HG03066 (cell line): ENCODE data around the gene CFAP54.
"Not testable (repeated sequence)": the region's sequence is repeated elsewhere in the genome, so short reads cannot be mapped to it uniquely, and the experiment has no call there.

ENCODE experiments used
- ATAC-seq: cut with Tn5 transposase; IDR thresholded peaks from one replicate; pipeline ENCODE4 v1.9.1; 2021; ENCODE audit warnings: low read depth; ENCODE audit not compliant: unreplicated experiment

Gene CFAP54

DNA sequence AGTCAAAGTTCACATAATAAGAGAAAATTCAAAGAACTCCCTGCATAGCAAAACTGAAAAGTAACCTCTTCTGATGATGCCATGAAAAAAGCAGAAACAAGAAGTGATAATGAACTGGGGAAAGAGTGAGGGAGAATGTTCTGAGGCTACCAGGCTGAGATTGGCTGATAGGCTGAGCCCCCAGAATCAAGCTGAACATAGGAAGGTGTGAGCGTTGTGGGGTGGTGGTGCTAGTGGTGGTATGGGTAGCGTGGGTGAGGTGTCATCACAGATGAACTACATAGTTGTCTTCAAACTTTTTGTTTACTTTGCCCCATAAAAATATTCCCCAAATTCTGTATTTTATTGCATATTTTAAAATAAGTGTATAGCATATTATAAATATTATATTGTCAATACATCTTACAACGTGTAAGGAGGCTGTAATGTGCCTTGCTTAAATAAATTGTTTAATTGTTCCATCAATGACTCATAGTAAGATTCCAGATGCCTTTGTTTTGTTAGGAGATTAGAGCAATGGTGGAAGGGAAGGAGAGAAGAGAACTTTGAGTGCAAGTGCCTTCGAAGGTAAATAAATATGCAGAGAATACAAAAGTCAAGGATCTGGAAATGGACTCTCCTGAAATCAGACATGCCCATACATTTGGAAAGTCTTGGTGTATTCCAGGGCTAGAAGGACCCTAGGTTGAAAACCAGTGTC, 15.8 kb upstream of the CFAP54 start:
- ATAC-seq: no peak

- ATAC-seq: no peak
These were observed 15.2 kb upstream of the CFAP54 start for GRCh38 chr12:96474206-96474605.

- no peak for ATAC-seq
These were observed 11.4 kb upstream of the CFAP54 start for GRCh38 chr12:96478011-96478410.

DNA sequence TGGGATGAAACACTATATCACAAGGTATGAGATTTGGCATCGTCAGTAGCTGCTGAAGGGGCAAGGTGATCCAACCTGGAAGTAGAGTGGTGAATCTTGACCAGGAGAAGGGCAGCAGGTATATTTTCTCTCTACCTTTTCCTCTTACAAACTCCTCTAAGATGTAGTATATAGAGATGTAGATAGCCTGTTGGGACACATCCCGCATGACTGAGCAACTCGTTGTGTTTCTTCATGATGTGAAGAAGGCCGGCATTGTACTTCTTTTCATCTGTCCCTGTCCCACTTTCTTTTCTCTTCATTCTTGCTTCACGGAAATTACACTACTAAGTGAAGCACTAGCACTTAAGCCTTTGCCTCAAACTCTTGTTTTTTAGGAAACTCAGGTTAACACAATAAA, 7.3 kb upstream of the CFAP54 start:
- ATAC-seq: no peak

DNA sequence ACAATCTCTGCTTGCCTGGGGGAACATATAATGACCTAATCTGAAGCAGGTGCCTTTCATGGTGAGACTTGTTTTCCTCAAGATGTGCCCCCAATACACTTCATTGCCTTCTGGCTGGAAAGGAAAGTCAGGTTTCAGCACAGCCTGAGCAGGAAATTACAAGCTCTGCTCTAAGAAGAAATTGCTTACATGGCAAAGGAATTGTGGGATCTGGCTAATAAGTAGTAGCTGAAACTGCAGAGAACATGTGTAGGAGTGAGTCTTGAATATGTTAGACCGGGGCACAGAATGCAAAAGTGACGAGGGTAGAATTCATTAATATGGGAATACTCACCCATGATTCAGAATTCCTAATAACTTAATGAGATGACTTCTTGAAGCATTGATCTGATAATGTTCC, 6.3 kb upstream of the CFAP54 start:
- ATAC-seq: no peak

- no peak for ATAC-seq
These were observed 2.4 kb upstream of the CFAP54 start for GRCh38 chr12:96486751-96487613.

- ATAC-seq: no peak
These were observed 1.7 kb upstream of the CFAP54 start for GRCh38 chr12:96487634-96488033.

GRCh38 chr12:96493106-96493505, 3.7 kb downstream of the CFAP54 start:
- no peak for ATAC-seq

- ATAC-seq: not testable (repeated sequence)
These were observed 4.8 kb downstream of the CFAP54 start for GRCh38 chr12:96494154-96494553.

DNA sequence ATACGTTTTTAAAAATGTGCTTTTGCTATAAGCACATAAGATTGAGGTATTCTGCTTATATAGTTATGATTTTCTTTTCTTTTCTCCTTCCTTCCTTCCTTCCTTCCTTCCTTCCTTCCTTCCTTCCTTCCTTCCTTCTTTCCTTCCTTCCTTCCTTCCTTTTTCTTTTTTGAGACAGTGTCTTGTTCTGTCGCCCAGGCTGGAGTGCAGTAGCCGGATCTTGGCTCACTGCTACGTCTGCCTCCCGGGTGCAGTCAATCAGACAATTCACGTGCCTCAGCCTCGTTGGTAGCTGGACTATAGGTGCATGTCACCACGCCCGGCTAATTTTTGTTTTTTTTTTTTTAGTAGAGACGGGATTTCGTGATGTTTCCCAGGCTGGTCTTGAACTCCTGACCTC, 5.8 kb downstream of the CFAP54 start:
- no peak for ATAC-seq

DNA sequence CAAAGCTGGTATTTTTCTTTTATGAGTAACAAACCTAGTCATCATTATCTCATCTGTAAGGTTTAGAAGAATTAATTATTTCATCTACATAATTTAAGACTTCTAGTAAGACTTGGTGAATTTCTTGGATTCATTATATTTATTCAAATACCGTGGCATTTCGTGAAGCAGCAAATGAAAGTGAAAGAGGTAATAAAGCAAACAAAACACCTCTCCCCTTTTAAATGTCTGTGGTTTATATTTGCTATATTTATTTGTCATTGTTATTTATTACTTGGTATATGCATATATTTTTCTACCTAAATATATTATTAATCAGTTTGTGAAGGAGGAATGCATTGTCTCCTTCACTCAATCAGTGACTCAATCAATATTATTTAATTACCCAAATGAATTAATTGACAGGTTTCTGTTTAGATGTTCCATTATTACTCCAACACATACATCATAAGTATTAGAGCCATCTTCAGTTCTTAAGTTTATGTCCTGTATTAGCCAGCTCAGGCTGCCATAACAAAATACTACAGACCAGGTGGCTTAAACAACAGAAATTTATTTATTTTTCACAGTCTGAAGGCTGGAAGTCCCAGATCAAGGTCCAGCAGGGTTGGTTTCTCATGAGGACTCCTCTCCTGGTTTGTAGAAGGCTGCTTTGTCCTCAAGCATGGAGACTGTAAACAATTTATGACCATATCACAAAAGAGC, 6.6 kb downstream of the CFAP54 start:
- ATAC-seq: no peak

GRCh38 chr12:96496944-96497343, 7.6 kb downstream of the CFAP54 start:
- ATAC-seq: no peak

DNA sequence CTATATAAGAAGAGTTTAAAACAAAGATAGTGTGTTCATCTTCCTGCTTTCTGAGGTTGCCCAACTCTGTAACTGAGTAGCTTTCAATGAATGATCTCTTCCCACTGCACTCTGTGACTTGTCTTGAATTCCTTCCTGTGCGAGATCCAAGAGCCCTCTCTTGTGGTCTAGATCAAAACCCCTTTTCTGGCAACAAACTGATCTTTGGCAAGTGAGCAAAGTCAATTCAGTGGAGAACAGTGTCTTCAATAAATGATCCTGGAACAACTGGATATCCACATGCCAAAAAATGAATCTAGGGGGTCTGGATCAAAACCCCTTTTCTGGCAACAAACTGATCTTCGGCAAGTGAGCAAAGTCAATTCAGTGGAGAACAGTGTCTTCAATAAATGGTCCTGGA, 8.5 kb downstream of the CFAP54 start:
- no peak for ATAC-seq

- ATAC-seq: no peak
These were observed 11.3 kb downstream of the CFAP54 start for GRCh38 chr12:96500693-96501092.

DNA sequence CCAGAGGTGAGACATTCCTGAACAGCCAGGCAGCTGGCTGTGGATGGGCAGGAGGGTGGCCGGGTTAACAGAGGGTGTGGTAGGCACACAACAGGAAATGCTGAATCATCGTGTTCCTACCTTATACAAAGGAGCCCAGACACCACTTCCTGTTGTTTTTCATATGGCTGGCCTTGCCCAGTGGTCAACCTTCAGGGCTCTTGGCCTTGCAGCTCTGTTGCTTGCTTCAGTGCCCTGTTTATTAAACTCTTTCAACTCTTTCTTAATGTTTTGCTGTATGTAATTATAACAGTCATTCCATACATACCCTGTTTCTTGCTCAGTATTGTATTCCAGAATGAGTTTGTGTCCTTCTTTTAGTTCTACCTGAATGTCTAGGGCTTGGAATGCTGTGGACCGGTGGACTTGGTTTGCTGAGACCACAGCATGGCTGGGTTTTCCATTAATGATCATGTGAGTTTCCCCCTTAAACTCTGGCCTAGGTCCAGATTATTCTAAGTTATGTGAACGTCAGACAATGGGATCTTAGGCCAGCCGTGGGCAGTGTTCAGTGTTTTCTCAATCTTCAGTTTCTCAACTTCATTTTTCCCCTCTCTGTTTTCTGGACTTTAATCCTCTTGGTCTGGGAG, 11.9 kb downstream of the CFAP54 start:
- peak; percentile 67 for ATAC-seq

DNA sequence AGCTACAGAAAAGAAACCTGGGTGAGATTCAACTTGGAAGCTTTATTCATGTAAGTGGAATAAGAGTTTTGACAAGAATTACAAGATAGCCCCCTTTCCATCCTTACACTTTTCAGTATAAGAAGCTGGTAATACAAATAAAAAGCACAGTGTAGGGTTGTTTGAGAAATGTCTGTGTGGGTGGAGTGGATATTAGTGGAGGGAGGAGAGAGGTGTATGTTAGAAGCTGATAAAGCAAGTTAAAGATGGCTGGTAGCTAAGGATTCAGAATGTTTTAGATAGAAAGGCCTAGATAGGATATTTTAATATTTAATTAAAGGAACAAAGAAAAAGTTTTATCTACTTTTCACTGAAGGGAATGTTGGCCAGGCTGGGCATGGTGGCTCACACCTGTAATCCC, 12.5 kb downstream of the CFAP54 start:
- peak; percentile 19 for ATAC-seq

DNA sequence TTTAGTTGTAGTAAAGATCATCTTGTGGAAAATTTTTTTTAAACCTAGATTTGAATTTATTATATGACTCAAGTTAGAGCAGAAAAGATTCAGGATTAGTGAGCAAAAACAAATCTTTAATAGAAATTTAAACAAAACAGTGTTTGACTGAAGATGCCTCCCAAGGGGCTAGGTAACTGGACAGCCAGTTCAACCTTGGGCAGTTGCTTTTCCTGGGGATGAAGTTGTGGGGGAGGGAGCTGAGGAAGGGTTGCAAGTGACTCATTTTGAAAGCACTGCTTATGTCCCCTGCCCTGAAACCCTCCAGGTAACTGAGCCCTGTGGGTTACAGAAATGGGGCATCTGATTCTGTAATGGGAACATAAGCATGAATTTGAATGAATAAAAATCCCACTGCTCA, 13.1 kb downstream of the CFAP54 start:
- peak; percentile 64 for ATAC-seq

DNA sequence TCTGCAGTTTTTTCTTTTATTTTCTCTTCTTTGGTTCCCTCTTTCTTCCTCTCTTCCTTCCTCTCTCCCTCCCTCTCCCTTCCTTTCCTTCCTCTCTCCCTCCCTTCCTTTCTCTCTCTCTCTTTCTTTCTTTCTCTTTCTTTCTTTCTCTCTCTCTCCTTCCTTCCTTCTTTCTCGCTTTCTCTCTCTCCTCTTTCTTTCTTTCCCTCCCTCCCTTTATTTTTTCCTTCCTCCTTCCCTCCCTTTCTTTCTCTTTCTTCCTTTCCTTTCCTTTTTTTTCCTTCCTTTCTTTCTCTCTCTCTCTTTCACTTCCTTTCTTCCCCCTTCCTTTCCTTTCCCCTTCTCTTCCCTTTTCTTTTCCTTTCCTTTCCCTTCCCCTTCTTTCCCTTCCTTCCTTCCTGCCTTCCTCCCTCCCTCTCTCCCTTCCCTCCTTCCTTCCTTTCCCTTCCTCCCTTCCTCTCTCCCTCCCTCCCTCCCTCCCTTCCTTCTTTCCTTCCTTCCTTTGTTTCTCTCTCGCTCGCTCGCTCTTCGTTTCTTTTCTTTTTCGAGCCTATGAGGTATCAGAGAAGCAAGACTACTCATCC, 13.7 kb downstream of the CFAP54 start:
- no peak for ATAC-seq

DNA sequence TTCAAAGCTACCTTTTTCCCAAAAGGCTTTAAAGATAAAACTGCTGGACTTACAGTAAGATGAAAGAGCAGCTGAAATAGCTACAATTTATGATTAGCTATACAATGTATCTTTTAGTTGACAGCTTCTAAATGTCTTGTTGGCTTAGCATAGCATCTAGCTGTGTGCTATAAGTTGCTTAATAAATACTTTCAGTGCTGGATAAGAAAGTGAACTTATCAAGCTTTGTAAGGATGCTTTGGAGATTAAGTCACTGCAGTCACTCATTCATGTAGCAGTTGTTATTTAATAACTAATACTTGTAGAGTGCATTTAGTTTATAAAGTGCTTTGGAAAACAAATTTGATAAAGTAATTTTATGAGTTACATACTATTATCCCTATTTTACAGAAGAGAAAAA, 14.6 kb downstream of the CFAP54 start:
- no peak for ATAC-seq

DNA sequence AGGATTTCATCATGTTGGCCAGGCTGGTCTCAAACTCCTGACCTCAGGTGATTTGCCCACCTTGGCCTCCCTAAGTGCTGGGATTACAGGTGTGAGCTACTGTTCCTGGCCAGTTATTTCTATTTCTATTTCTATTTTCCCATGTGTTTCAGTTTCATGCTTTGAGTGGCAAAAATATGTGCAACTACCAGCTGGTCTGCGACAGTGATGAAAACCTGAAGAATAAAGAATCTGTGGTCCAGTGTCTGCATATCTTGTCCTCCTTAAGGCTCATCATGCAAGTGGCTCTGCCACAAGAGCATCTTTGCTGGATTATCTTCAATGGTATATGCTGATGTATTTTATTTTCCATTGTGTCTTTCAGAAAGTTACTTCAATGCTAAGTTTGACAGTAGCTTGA, 17.4 kb downstream of the CFAP54 start:
- ATAC-seq: no peak
